Motor neuron (in vitro differentiated cells): ENCODE results near the gene TDRD1. TPM values are rescaled to one million over a fixed set of nuclear protein-coding genes. Genes with fewer than 3 reads are reported as not detected.

Experiments used
- ATAC-seq, 8 experiments: fragments of 200-7000 bp; cut with Tn5 transposase; replicated peaks in 6 of 8; 2 replicates each; pipeline ENCODE4 v1.8.0; 2021; ENCODE audit warnings: mild to moderate bottlenecking in 8 of 8, moderate library complexity in 8 of 8
- H3K27ac ChIP-seq, 2 donors: fragments of 250-450 bp; sonication (Bioruptor Pico); 2 replicates each; pipeline ENCODE4 v1.9.0; 2021; ENCODE audit warnings: antibody characterized with exemption in 2 of 2, mild to moderate bottlenecking in 2 of 2, moderate library complexity in 1 of 2
- H3K4me1 ChIP-seq, 2 donors: fragments of 250-450 bp; sonication (Bioruptor Pico); replicated peaks in 1 of 2; 2 replicates each; pipeline ENCODE4 v1.6.1; 2021; ENCODE audit warnings: antibody characterized with exemption in 2 of 2, mild to moderate bottlenecking in 2 of 2, moderate library complexity in 1 of 2
- H3K4me3 ChIP-seq, 5 donors: fragments of 250-450 bp; sonication (Bioruptor Pico); 2 replicates each; pipeline ENCODE4 v1.9.0; 2021; ENCODE audit warnings: antibody characterized with exemption in 5 of 5, mild to moderate bottlenecking in 5 of 5, moderate library complexity in 4 of 5
- WGBS, 10 experiments: fragments of 450-650 bp; shearing (Covaris generic); methylation state at CpG; one replicate each; pipeline ENCODE4 v1.0.0; 2022; 5-methylcytosine and 5-hydroxymethylcytosine counted together
- in situ Hi-C, 9 experiments: fragments of 400-800 bp; cut with MboI; loops; one replicate each; pipeline ENCODE4 v1.15.0; 2021; ENCODE audit warnings: low sequenced_read_pairs in 9 of 9, low pct_unique_long_range_greater_than_20kb in 2 of 9; ENCODE audit not compliant: unreplicated experiment in 9 of 9
- total RNA-seq, 8 experiments: library from RNA; unstranded; fragments of 300-600 nt; gene quantifications; 2 replicates each; pipeline versions ENCODE4 v1.2.3 to v1.2.4, GENCODE V29; 2022

TDRD1 gene
- total RNA-seq, 8 experiments from 2014 or later, result under 0.01 to 0.18 (median 0.11) TPM; not detected in 2

- ATAC-seq, result peak in 1 of 8 experiments; percentile 12
- no peaks in the 10 kb centered on the region for H3K4me1 ChIP-seq
- in situ Hi-C loops, result no loop called here
- no peak overlapping the region for H3K4me3 ChIP-seq
- WGBS, 10 experiments, result 11 to 100% (median 80%) methylated on average over 1 to 3 of the region's 3 CpGs; no CpG with 5 or more reads in 1 of the 10 experiments
- no peak overlapping the region for H3K27ac ChIP-seq
Measured at GRCh38 chr10:114166043-114166442, 13.1 kb upstream of the TDRD1 start.

GRCh38 chr10:114166494-114166893 is 12.7 kb upstream of the TDRD1 start:
- no peak overlapping the region for H3K4me3 ChIP-seq
- H3K4me1 ChIP-seq, result no peaks in the 10 kb centered on the region
- no peak overlapping the region for H3K27ac ChIP-seq
- WGBS, 10 experiments, result 0 to 100% (median 56%) methylated on average over 1 to 3 of the region's 3 CpGs; no CpG with 5 or more reads in 1 of the 10 experiments
- ATAC-seq, result peak in 3 of 8 experiments; percentile 31 to 82 (median 63)
- in situ Hi-C loops, result no loop called here

GRCh38 chr10:114167985-114168384 is 11.2 kb upstream of the TDRD1 start:
- no peak for ATAC-seq
- in situ Hi-C loops, result no loop called here
- no peak overlapping the region for H3K4me3 ChIP-seq
- no peak overlapping the region for H3K27ac ChIP-seq
- peaks cover 4 to 9% of the 10 kb centered on the region in 2 donors for H3K4me1 ChIP-seq
- WGBS, 10 experiments, result 62 to 100% (median 100%) methylated on average over 2 to 3 of the region's 3 CpGs; no CpG with 5 or more reads in 1 of the 10 experiments

GRCh38 chr10:114168450-114169009 is 10.6 kb upstream of the TDRD1 start:
- no peak for ATAC-seq
- peaks cover 4 to 9% of the 10 kb centered on the region in 2 donors for H3K4me1 ChIP-seq
- no peak overlapping the region for H3K27ac ChIP-seq
- in situ Hi-C loops, result no loop called here
- WGBS, 10 experiments, result 60 to 100% (median 93%) methylated on average over 1 to 3 of the region's 3 CpGs; no CpG with 5 or more reads in 3 of the 10 experiments
- H3K4me3 ChIP-seq, result no peak overlapping the region

GRCh38 chr10:114172216-114172615 is 6.9 kb upstream of the TDRD1 start:
- peak in 1 of 8 experiments; percentile 9 for ATAC-seq
- H3K4me3 ChIP-seq, result peak overlapping the region in 4 of 5 donors; percentile 78 to 94 (median 82)
- 10 to 80% (median 57%) methylated on average over 1 of the region's 1 CpG; no CpG with 5 or more reads in 3 of the 10 experiments for WGBS, 10 experiments
- no peak overlapping the region for H3K27ac ChIP-seq
- H3K4me1 ChIP-seq, result peaks cover 4 to 12% of the 10 kb centered on the region in 2 donors
- in situ Hi-C loops, result no loop called here

DNA sequence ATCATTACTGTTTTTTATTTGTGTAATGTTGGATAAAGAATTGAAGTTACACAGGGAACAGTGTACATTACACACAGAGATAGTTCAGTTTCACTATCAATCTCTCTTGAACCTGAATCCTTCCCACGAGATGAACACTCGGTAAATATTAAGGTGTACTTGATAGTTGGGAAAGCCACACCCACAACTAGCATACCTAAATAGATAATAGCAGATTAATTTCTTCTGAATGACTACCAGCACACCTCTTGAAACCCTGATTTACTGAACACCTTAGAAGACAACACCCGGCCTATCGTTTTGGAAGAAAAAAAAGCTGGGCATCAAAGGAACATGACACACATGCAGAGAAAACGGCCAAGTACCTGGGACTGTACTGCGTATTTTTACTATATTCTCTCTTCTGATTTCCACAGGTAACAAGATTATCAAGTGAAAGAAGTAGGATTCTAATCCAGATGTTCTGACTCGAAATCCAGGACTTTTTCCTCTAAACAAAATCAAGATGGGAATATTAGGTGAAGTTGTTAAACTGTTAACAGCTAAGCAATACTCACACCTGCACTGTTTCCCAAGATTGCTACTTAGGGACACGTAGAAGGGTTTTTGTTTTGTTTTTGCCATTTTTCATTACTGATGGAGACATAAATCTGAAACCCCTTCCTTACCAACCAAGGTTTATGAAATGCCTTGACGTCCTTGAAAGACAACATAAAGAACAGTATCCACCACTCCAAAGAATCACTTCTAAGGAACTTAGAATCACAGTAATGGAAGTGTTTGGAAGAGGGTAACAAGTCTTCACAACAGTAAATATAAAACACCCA is 6.2 kb upstream of the TDRD1 start:
- ATAC-seq, result no peak
- WGBS, 10 experiments, result 0 to 76% (median 28%) methylated on average over 1 to 9 of the region's 9 CpGs
- in situ Hi-C loops, result no loop called here
- Histone ChIP-seq H3K4me1 (peaks cover 4 to 12% of the 10 kb centered on the region in 2 donors), H3K27ac (no peak overlapping the region), H3K4me3 (peak overlapping the region; percentile 78 to 94 (median 86))

- in situ Hi-C loops, result no loop called here
- no peak for ATAC-seq
- peak overlapping the region; percentile 78 to 94 (median 86) for H3K4me3 ChIP-seq
- 0 to 3% (median 0%) methylated on average over 2 to 7 of the region's 23 CpGs; no CpG with 5 or more reads in 5 of the 10 experiments for WGBS, 10 experiments
- peaks cover 4 to 12% of the 10 kb centered on the region in 2 donors for H3K4me1 ChIP-seq
- H3K27ac ChIP-seq, result peak overlapping the region; percentile 88 to 92
Measured at GRCh38 chr10:114173603-114173920, 5.6 kb upstream of the TDRD1 start.

GRCh38 chr10:114173921-114174694 is 5.0 kb upstream of the TDRD1 start, which contains the start of gene CCDC186:
TSS of gene CCDC186 (minus strand) at chr10:114174203. CDS start at chr10:114163268, 10,935 bp downstream.
- peaks cover 4 to 12% of the 10 kb centered on the region in 2 donors for H3K4me1 ChIP-seq
- in situ Hi-C loops, result no loop called here
- ATAC-seq, result peak; percentile 92 to 99 (median 98)
- H3K4me3 ChIP-seq, result peak within 1 kb of the TSS; percentile 78 to 94 (median 86)
- WGBS, 10 experiments, result 0 to 1% (median 0%) methylated on average over 1 to 11 of the region's 49 CpGs; no CpG with 5 or more reads in 5 of the 10 experiments
- H3K27ac ChIP-seq, result peak within 1 kb of the TSS; percentile 88 to 92

- peak overlapping the region; percentile 78 to 94 (median 86) for H3K4me3 ChIP-seq
- in situ Hi-C loops, result no loop called here
- ATAC-seq, result peak in 1 of 8 experiments; percentile 22
- peaks cover 4 to 12% of the 10 kb centered on the region in 2 donors for H3K4me1 ChIP-seq
- 0 to 15% (median 7%) methylated on average over 3 to 19 of the region's 19 CpGs; no CpG with 5 or more reads in 1 of the 10 experiments for WGBS, 10 experiments
- peak overlapping the region; percentile 66 to 92 for H3K27ac ChIP-seq
Measured at GRCh38 chr10:114174695-114175188, 4.4 kb upstream of the TDRD1 start.

DNA sequence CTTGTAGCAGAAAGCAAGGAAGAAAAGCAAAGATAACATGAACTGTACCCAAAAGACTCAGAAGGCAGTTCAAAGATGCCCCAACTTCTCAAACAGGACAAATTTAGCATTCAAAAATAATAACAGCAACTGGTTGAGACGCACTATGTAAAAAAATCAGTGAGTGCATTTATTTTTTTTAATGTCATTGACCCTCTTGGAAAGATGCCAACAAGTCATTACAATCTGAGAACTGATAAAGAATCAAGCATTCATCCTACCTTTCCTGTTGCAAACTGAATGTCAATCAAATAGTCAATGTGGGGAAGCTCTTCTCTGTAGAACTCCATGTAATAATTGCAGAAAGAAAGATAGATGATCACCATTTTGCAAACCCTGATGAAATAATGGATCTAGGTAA is 3.5 kb upstream of the TDRD1 start:
- in situ Hi-C loops, result no loop called here
- ATAC-seq, result no peak
- H3K4me1 ChIP-seq, result peaks cover 4 to 12% of the 10 kb centered on the region in 2 donors
- 80 to 100% (median 100%) methylated on average over 1 of the region's 1 CpG; no CpG with 5 or more reads in 2 of the 10 experiments for WGBS, 10 experiments
- H3K4me3 ChIP-seq, result no peak overlapping the region
- no peak overlapping the region for H3K27ac ChIP-seq

- no peak for ATAC-seq
- Histone ChIP-seq H3K4me1 (peaks cover 4 to 12% of the 10 kb centered on the region in 2 donors), H3K27ac (no peak overlapping the region), H3K4me3 (no peak overlapping the region)
- 50 to 100% (median 95%) methylated on average over 1 of the region's 1 CpG; no CpG with 5 or more reads in 2 of the 10 experiments for WGBS, 10 experiments
- in situ Hi-C loops, result no loop called here
Measured at GRCh38 chr10:114176511-114176910, 2.6 kb upstream of the TDRD1 start.

DNA sequence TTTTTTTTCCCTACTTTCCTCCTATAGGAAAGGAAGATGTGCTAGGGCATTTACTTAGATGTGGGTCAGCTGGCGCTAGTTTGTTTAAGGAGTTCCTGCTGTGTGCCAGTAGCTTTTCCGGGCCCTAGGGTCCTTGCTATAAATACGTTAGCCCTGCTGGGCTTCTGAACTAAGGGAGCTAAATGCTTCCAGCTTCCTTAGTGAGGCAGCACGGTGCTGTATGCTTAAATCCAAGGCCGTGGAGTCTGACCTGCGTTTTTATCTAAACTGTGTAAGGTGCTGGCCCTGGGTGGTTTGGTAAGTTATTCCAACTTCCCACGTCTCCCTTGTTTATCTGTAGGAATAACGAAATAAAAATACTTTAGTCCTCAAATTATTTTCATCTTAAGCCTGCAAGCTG is 594 bp downstream of the TDRD1 start:
- 57 to 94% (median 83%) methylated on average over 3 to 8 of the region's 8 CpGs; no CpG with 5 or more reads in 3 of the 10 experiments for WGBS, 10 experiments
- Histone ChIP-seq H3K4me3 (no peak overlapping the region), H3K4me1 (peaks cover 0 to 2% of the 10 kb centered on the region in 2 donors), H3K27ac (no peak overlapping the region)
- ATAC-seq, result no peak
- in situ Hi-C loops, result no loop called here
